MCF 10A (cell line): ENCODE measurements around the gene TMEM117. TPM values are rescaled to one million over a fixed set of nuclear protein-coding genes. Genes with fewer than 3 reads are reported as not detected.
"Not testable (repeated sequence)": the region's sequence is repeated elsewhere in the genome, so short reads cannot be mapped to it uniquely, and the experiment has no call there.

Experiments used
- BruUV-seq: library from RNA; stranded (reverse); fragments of 400-500 nt; replicated peaks from 2 replicates; lab custom pipeline; 2021; lab: Mats Ljungman, UMichigan
- CTCF ChIA-PET: fragments of 300-600 bp; sonication (Branson Sonifier 250); formaldehyde crosslinking; extraction: SDS; loops from one replicate; lab custom pipeline; 2021; ENCODE audit warnings: antibody characterized with exemption, inconsistent platforms; lab: Yijun Ruan, JAX
- POLR2A ChIA-PET: fragments of 300-600, 350-650 bp; sonication (Branson Sonifier 250); formaldehyde crosslinking; extraction: SDS; loops from one replicate; lab custom pipeline; 2020; ENCODE audit warnings: antibody characterized with exemption, inconsistent platforms; lab: Yijun Ruan, JAX
- DNase-seq: peaks from one replicate; pipeline ENCODE4 v3.0.0-alpha.2; 2018; ENCODE audit not compliant: unreplicated experiment
- H3K27ac Mint-ChIP-seq: one replicate; pipeline ENCODE4 v1.8.0; 2022; ENCODE audit warnings: mild to moderate bottlenecking, low read depth, mixed read lengths; ENCODE audit not compliant: unreplicated experiment
- H3K27me3 Mint-ChIP-seq: one replicate; pipeline ENCODE4 v1.8.0; 2022; ENCODE audit warnings: mixed read lengths; ENCODE audit not compliant: insufficient read depth, unreplicated experiment
- H3K36me3 Mint-ChIP-seq: one replicate; pipeline ENCODE4 v1.8.0; 2022; ENCODE audit warnings: mild to moderate bottlenecking, moderate library complexity, mixed read lengths; ENCODE audit not compliant: insufficient read depth, unreplicated experiment
- H3K4me1 Mint-ChIP-seq: one replicate; pipeline ENCODE4 v1.8.0; 2022; ENCODE audit warnings: mixed read lengths; ENCODE audit not compliant: insufficient read depth, unreplicated experiment
- H3K4me3 Mint-ChIP-seq: one replicate; pipeline ENCODE4 v1.8.0; 2022; ENCODE audit warnings: mild to moderate bottlenecking, moderate library complexity, mixed read lengths; ENCODE audit not compliant: unreplicated experiment
- H3K9me3 Mint-ChIP-seq: one replicate; pipeline ENCODE4 v1.8.0; 2022; ENCODE audit warnings: mixed read lengths; ENCODE audit not compliant: unreplicated experiment
- intact Hi-C: fragments of 100-400 bp; cut with micrococcal nuclease; formaldehyde crosslinking; loops from 2 replicates; pipeline ENCODE4 v1.14.1; 2022
- total RNA-seq: library from RNA; stranded (reverse); gene quantifications from 2 replicates; pipeline ENCODE4 v1.2.3, GENCODE V29; 2022
- TF ChIP-seq, protein P1 (sequence below): fragments of 200-600 bp; IDR thresholded peaks from one replicate; pipeline ENCODE4 v1.8.0; 2022; ENCODE audit warnings: antibody characterized with exemption, mild to moderate bottlenecking; ENCODE audit not compliant: unreplicated experiment

Gene TMEM117
- total RNA-seq, 1 experiment from 2014 or later, result 3.2 TPM

DNA sequence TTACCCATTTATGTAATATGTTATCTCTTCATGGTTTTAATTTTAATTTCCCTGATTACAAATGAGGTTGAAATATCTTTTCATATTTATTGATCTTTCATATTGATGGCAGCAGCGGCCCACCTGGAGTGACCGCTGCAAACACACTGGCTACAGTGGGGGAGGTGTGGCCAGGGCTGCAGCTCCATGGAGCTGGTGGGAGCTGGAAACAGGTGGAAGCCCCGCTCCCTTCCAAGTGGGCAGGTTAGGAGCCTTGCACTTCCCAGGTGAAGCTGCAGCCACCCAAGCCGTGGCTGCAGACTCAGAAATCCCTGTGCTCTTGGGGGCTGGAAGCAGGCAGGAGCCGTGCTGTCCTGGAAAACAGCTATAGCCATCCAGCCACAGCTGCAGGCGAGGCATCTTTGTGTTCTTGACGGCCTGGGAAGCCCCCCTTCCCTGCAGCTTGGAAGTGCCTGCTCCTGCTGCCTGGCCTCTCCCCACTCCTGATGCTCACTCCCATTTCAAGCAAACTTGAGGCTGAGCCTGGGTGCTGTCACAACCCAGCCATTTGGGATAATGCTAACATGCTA is 201.1 kb downstream of the TMEM117 start:
- no peaks in the 10 kb centered on the region for H3K36me3 Mint-ChIP-seq
- no peak for DNase-seq
- H3K27me3 Mint-ChIP-seq, result no peaks in the 10 kb centered on the region
- H3K4me3 Mint-ChIP-seq, result no peak overlapping the region
- intact Hi-C loops, result no loop called here
- CTCF ChIA-PET, result no interaction called here
- no peaks in the 10 kb centered on the region for H3K4me1 Mint-ChIP-seq
- POLR2A ChIA-PET, result interaction anchor here (0.6 kb wide), 1 partner anchor 904 kb away, joined by 3 read pairs; no protein-coding TSS in a partner anchor
- BruUV-seq, result no TSS peak
- TF ChIP-seq, protein P1, sequence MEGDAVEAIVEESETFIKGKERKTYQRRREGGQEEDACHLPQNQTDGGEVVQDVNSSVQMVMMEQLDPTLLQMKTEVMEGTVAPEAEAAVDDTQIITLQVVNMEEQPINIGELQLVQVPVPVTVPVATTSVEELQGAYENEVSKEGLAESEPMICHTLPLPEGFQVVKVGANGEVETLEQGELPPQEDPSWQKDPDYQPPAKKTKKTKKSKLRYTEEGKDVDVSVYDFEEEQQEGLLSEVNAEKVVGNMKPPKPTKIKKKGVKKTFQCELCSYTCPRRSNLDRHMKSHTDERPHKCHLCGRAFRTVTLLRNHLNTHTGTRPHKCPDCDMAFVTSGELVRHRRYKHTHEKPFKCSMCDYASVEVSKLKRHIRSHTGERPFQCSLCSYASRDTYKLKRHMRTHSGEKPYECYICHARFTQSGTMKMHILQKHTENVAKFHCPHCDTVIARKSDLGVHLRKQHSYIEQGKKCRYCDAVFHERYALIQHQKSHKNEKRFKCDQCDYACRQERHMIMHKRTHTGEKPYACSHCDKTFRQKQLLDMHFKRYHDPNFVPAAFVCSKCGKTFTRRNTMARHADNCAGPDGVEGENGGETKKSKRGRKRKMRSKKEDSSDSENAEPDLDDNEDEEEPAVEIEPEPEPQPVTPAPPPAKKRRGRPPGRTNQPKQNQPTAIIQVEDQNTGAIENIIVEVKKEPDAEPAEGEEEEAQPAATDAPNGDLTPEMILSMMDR, result no peak
- H3K9me3 Mint-ChIP-seq, result no peaks in the 10 kb centered on the region
- H3K27ac Mint-ChIP-seq, result no peak overlapping the region

GRCh38 chr12:44038411-44038810 is 202.5 kb downstream of the TMEM117 start:
- POLR2A ChIA-PET, result interaction anchor here (0.6 to 1.0 kb wide), 2 partner anchors 50 to 500 kb away, joined by 3 to 5 read pairs; no protein-coding TSS in a partner anchor
- TF ChIP-seq, protein P1, result no peak
- Mint-ChIP-seq H3K27me3 (no peaks in the 10 kb centered on the region), H3K9me3 (no peaks in the 10 kb centered on the region), H3K4me1 (no peaks in the 10 kb centered on the region), H3K27ac (no peak overlapping the region), H3K4me3 (no peak overlapping the region), H3K36me3 (no peaks in the 10 kb centered on the region)
- DNase-seq, result no peak
- intact Hi-C loops, result no loop called here
- BruUV-seq, result no TSS peak
- CTCF ChIA-PET, result interaction anchor here (0.6 kb wide), 1 partner anchor 736 kb away, joined by 3 read pairs; no protein-coding TSS in a partner anchor

GRCh38 chr12:44044491-44044890 is 208.6 kb downstream of the TMEM117 start:
- H3K4me3 Mint-ChIP-seq, DNase-seq, H3K27ac Mint-ChIP-seq, H3K27me3 Mint-ChIP-seq, H3K36me3 Mint-ChIP-seq, intact Hi-C loops, BruUV-seq, H3K9me3 Mint-ChIP-seq, CTCF ChIA-PET, H3K4me1 Mint-ChIP-seq, POLR2A ChIA-PET: not testable (repeated sequence)

GRCh38 chr12:44046732-44047417 is 211.0 kb downstream of the TMEM117 start:
- ChIA-PET CTCF (no interaction called here), POLR2A (interaction anchor here (0.6 kb wide), 1 partner anchor 25 kb away, joined by 4 read pairs; no protein-coding TSS in a partner anchor)
- H3K4me3 Mint-ChIP-seq, result no peak overlapping the region
- no peaks in the 10 kb centered on the region for H3K4me1 Mint-ChIP-seq
- no peaks in the 10 kb centered on the region for H3K36me3 Mint-ChIP-seq
- no peak for DNase-seq
- TF ChIP-seq, protein P1, result no peak
- no peaks in the 10 kb centered on the region for H3K27me3 Mint-ChIP-seq
- intact Hi-C loops, result no loop called here
- BruUV-seq, result no TSS peak
- H3K9me3 Mint-ChIP-seq, result no peaks in the 10 kb centered on the region
- no peak overlapping the region for H3K27ac Mint-ChIP-seq
